RPMI8226 (cell line): ENCODE data around the gene SLC24A4.
A peak's percentile ranks its signal among the peaks of the same experiment; 100 is the strongest.

Experiments
- DNase-seq: peaks from one replicate; pipeline ENCODE4 v3.0.0-alpha.2; 2015

The SLC24A4 gene

DNA sequence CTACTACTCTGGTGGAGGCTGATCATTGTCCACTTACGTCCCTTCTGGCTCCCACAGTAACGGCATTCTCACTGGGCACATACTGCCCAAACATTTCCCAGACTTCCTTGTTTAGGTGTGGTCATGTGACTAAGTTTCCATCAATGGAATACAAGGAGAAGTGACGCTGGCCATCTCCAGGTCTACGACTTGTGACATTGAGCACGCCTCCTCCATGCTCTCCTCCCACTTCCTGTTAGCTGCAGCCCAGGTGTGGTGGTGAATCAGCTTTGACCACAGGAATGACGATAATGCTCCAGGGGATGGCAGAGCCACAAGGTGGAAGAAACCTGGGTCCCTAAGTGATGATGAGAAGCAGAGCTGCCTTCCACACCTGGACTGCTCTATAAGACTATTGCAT, 6.0 kb upstream of the SLC24A4 start:
- DNase-seq, result peak; percentile 60

GRCh38 chr14:92317511-92317910, 5.5 kb upstream of the SLC24A4 start:
- no peak for DNase-seq

DNA sequence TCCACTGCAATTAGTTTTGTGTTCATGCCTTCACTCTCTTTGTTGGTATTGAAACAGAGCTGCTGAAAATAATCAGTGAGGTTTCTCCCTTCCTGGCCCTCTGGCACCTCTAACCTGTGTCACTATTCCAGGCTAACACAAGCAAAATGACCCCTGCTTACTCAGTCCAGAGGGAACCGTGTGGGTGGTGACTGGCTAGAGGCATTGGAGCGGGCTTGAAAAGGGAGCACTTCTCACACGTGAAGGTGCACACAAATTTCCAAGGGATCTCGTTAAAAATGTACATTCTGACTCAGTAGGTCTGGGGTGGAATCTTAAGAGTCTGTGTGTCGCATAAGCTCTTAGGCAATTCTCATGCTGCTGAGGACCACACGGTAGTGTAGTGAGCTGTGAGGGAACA, 1.3 kb upstream of the SLC24A4 start:
- DNase-seq, result no peak

- no peak for DNase-seq
Measured at GRCh38 chr14:92322516-92322915, 449 bp upstream of the SLC24A4 start.

- no peak for DNase-seq
Measured at GRCh38 chr14:92323916-92324818, 1.2 kb downstream of the SLC24A4 start.

DNA sequence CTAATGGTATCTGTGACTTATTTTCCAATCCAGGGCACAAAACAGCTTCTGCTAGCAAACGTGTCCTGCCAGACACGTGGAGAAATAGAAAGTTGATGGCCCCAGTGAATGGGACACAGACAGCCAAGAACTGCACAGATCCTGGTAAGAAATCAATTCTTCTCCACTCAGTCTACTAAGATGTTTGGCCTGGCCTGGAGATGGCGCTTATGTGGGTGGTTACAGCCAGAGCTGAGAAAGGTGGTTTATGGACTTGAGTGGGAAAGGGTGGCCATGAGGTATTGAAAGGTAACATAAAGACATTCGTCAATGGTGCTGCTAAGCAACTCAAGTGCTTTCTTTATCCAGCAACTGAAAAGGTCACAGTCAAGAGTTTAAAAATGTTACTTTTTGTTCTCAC, 2.9 kb downstream of the SLC24A4 start:
- no peak for DNase-seq

DNA sequence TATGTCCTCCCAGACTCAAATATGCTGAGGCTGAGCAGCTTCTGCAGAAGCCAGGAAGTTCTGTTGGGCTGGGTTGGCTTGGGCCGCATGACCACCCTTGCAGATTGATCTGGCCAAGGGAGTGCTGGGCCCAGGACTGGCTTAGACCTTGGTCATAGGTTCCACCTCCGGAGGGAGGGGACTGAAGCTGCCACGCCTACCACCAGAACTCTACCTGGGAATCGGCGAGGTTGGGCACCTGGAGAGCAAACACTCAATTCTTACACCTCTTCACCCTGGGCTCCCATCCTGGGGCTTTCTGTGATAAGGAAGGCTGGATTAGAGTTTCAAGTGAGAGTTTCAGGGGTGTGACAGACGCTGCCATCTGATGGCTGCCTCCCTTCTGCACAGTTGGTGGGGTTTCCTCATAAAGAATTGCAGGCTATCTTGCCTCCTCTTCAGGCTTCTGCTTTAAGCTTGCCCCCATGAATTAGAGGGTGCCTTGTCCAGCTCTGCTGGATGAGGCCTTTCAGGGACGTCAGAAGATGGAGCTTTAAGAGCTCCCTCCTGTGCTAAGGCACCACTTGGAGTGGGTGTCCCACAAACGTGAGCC, 5.8 kb downstream of the SLC24A4 start:
- DNase-seq, result no peak

DNA sequence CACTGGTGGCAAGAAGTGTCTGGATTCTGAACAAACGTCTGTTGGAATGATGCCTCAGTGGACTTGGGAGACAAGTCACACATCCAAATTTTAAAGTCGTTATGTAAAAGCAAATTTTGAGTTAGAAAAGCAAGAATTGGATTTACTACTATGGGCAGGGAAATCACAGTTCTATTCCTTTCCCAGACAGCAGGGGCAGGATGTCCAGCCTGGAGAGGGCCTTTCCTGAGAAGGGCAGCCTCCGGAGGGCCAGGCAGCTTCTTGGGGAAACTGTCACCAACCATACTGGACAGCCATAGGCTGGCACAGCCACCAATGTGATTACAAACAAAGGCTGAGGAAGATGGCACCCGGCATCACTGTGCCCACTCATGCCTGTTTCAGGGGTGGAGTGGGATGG, 11.1 kb downstream of the SLC24A4 start:
- no peak for DNase-seq

DNA sequence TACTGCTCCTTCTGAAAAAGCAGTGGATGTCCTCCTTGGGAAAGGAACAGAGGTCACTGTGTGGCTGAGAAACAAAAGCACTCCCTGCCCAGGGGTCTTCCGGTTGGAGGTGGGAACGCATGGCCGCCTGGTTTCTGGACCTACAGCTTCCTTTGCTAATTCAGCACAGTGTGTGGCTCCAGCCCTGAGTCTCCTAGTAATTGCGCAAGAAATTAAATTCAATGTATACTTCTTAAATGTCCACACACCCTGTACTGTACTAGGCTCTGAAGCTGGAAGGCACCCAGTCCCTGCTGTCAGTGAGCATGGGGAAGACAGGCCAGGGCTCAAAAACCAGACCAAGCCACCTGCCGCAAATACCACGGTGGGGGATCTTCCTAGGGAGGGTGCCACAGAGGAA, 13.4 kb downstream of the SLC24A4 start:
- no peak for DNase-seq

- DNase-seq, result no peak
Measured at GRCh38 chr14:92339426-92339825, 16.5 kb downstream of the SLC24A4 start.

- DNase-seq, result no peak
Measured at GRCh38 chr14:92340071-92340470, 17.1 kb downstream of the SLC24A4 start.

GRCh38 chr14:92340931-92341330, 18.0 kb downstream of the SLC24A4 start:
- DNase-seq, result no peak

- no peak for DNase-seq
Measured at GRCh38 chr14:92341791-92342190, 18.8 kb downstream of the SLC24A4 start.

DNA sequence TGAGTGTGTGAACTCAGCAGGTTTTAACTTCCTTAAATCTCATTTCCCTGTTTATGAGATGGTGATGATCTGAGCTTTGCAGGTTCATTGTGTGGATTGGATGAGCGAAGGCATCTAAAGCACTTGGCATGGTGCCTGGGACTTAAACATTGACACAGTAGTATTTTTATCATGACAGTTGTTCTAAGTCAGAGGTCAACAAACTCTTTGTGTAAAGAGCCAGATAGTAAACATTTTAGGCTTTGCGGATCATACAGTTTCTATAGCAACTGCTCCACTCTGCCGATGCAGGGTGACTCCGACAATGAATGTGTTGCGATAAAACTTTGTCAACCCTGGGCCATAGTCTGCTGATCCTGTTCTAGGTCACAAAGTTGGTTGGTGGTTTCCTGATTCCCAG, 25.2 kb downstream of the SLC24A4 start:
- peak; percentile 24 for DNase-seq

GRCh38 chr14:92351750-92352149, 28.8 kb downstream of the SLC24A4 start:
- DNase-seq, result no peak

GRCh38 chr14:92352158-92352985, 29.4 kb downstream of the SLC24A4 start:
- DNase-seq, result no peak

DNA sequence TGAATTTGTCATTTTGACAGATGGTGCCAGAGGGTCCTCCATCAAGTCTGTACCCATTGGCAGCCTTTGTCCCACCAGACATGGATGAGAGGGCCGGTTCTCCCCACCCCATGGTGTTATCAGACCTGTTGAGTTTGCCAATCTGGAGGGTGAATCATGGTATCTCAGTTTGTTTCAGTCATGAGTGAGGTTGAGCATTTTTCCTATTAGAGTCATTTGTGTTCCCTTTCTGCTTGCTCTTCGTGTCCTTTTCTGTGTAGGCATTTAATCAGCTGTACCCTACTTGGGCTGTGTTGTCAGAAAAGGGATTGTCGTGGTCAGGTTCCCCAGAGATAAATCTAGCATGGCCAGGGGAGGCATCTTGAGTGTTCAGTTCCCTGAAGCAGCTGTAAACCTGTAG, 30.5 kb downstream of the SLC24A4 start:
- no peak for DNase-seq

- DNase-seq, result no peak
Measured at GRCh38 chr14:92356677-92357076, 33.7 kb downstream of the SLC24A4 start.

GRCh38 chr14:92360651-92361370, 37.8 kb downstream of the SLC24A4 start:
- DNase-seq, result no peak

DNA sequence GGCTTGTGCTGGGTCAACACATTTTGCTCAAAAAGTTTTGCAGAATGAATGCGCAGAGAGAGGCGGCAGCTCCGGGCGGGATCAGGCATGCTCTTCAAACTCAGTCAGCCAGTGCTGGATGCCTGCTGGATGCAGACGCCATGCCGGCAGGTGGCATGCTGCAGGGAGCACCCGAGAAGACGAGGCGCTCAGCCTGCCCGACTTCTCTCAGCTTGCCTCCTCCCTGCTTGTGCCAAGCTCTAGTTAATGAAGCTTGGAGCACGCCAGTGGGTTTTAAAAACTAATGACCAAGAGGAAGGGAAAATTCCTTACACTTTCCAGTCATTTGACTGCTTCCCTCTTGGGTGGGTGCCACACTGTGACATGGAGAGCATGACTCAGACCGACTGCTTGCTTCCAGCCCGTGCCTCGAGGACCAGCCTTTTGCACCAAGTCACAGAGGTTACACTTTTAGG, 39.8 kb downstream of the SLC24A4 start:
- no peak for DNase-seq

GRCh38 chr14:92366237-92366636, 43.3 kb downstream of the SLC24A4 start:
- no peak for DNase-seq

DNA sequence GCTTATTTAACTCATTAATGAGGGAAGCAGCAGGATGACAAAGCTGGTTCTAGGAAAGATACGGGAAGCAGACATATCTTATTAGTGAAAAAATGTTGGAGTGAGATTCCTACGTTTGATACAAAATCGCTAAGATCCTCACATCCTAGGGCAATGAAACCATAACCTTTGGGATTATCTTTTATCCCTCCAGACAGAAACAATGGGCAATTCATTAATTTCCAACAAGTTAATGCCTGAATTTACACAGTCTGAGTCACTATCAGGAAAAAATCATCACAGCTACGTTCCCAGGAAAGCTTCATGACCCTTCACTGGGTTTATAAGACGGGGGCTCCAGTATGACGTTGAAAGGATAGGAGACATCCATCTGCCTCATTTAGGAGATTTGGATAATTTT, 45.0 kb downstream of the SLC24A4 start:
- DNase-seq, result no peak

- no peak for DNase-seq
Measured at GRCh38 chr14:92369097-92369496, 46.1 kb downstream of the SLC24A4 start.
